ENCODE measurements around the gene SOSTDC1. TPM values are rescaled to one million over a fixed set of nuclear protein-coding genes. Genes with fewer than 3 reads are reported as not detected.

The SOSTDC1 gene
- total and polyA plus RNA-seq, 5 donors = 4.3 to 17.2 (median 9.5) TPM

GRCh38 chr7:16419859-16420258 is 45.7 kb downstream of the SOSTDC1 start:
- intact Hi-C loops (cut with DNase I) = no loop called here
- Histone ChIP-seq H3K4me3 (ENCODE audit: low read length) (peak overlapping the region; percentile 65), H3K27me3 (ENCODE audit: control insufficient read depth, insufficient read depth) (no peaks in the 10 kb centered on the region), H3K27ac (ENCODE audit: low read length) (no peak overlapping the region), H3K4me1 (ENCODE audit: control insufficient read depth, insufficient read depth, low read length) (peaks cover 5% of the 10 kb centered on the region), H3K9me3 (ENCODE audit: control insufficient read depth, low read length) (no peaks in the 10 kb centered on the region)
- DNase-seq (no peak), ATAC-seq (no peak)
- WGBS = 63% methylated on average over 10 of the region's 10 CpGs

GRCh38 chr7:16419126-16419525 is 46.4 kb downstream of the SOSTDC1 start:
- H3K4me1 ChIP-seq (ENCODE audit: control insufficient read depth, insufficient read depth, low read length) = peaks cover 5% of the 10 kb centered on the region
- ATAC-seq (no peak), DNase-seq (no peak)
- H3K4me3 ChIP-seq (ENCODE audit: low read length) = no peak overlapping the region
- no peaks in the 10 kb centered on the region for H3K9me3 ChIP-seq (ENCODE audit: control insufficient read depth, low read length)
- no peaks in the 10 kb centered on the region for H3K27me3 ChIP-seq (ENCODE audit: control insufficient read depth, insufficient read depth)
- H3K27ac ChIP-seq (ENCODE audit: low read length) = no peak overlapping the region
- 98% methylated on average over 1 of the region's 1 CpG for WGBS
- intact Hi-C loops (cut with DNase I) = no loop called here

- DNase-seq = no peak
- no peak overlapping the region for H3K4me3 ChIP-seq (ENCODE audit: low read length)
- peaks cover 5% of the 10 kb centered on the region for H3K4me1 ChIP-seq (ENCODE audit: control insufficient read depth, insufficient read depth, low read length)
- ATAC-seq = no peak
- WGBS = 46% methylated on average over 1 of the region's 1 CpG
- H3K27ac ChIP-seq (ENCODE audit: low read length) = no peak overlapping the region
- no peaks in the 10 kb centered on the region for H3K27me3 ChIP-seq (ENCODE audit: control insufficient read depth, insufficient read depth)
- H3K9me3 ChIP-seq (ENCODE audit: control insufficient read depth, low read length) = no peaks in the 10 kb centered on the region
- intact Hi-C loops (cut with DNase I) = no loop called here
These were observed 47.6 kb downstream of the SOSTDC1 start for GRCh38 chr7:16417906-16418305.

- Histone ChIP-seq H3K4me3 (ENCODE audit: low read length) (no peak overlapping the region), H3K9me3 (ENCODE audit: control insufficient read depth, low read length) (no peaks in the 10 kb centered on the region), H3K27me3 (ENCODE audit: control insufficient read depth, insufficient read depth) (no peaks in the 10 kb centered on the region), H3K4me1 (ENCODE audit: control insufficient read depth, insufficient read depth, low read length) (peaks cover 2% of the 10 kb centered on the region), H3K27ac (ENCODE audit: low read length) (no peak overlapping the region)
- DNase-seq (peak in 1 of 3 donors; percentile 15), ATAC-seq (no peak)
- intact Hi-C loops (cut with DNase I) = no loop called here
- 72% methylated on average over 7 of the region's 7 CpGs for WGBS
These were observed 49.0 kb downstream of the SOSTDC1 start for GRCh38 chr7:16416289-16417282.

GRCh38 chr7:16412274-16413254 is 53.0 kb downstream of the SOSTDC1 start:
- Histone ChIP-seq H3K9me3 (ENCODE audit: control insufficient read depth, low read length) (no peaks in the 10 kb centered on the region), H3K4me1 (ENCODE audit: control insufficient read depth, insufficient read depth, low read length) (no peaks in the 10 kb centered on the region), H3K27me3 (ENCODE audit: control insufficient read depth, insufficient read depth) (no peaks in the 10 kb centered on the region), H3K27ac (ENCODE audit: low read length) (no peak overlapping the region), H3K4me3 (ENCODE audit: low read length) (no peak overlapping the region)
- 64% methylated on average over 8 of the region's 8 CpGs for WGBS
- ATAC-seq (peak; percentile 79 to 93), DNase-seq (peak; percentile 41 to 82 (median 67))
- intact Hi-C loops (cut with DNase I) = no loop called here

Other genes with a start within 250 kb of the SOSTDC1 start
- gene CRPPA, start 44.2 kb downstream of the SOSTDC1 start, total RNA-seq = 10 to 100 TPM in 3 of 4 donors, 1 to 10 TPM in 1; 8.5 to 13.6 (median 10.5) TPM
- gene CRPPA, start 44.2 kb downstream of the SOSTDC1 start, polyA plus RNA-seq = 2.3 TPM
- gene LRRC72, start 61.1 kb upstream of the SOSTDC1 start, total RNA-seq = not detected
- gene LRRC72, start 61.1 kb upstream of the SOSTDC1 start, polyA plus RNA-seq = not detected
- 10 to 100 TPM; 28.4 to 41.3 (median 34.4) TPM for gene ANKMY2, start 180.0 kb upstream of the SOSTDC1 start, total RNA-seq
- 23.7 TPM for gene ANKMY2, start 180.0 kb upstream of the SOSTDC1 start, polyA plus RNA-seq
- 100 to 1,000 TPM; 124 to 214 (median 175) TPM for gene BZW2, start 180.4 kb upstream of the SOSTDC1 start, total RNA-seq
- gene BZW2, start 180.4 kb upstream of the SOSTDC1 start, polyA plus RNA-seq = 180 TPM